Epithelial cell of esophagus (primary cell): ENCODE data around the gene SIK1.

ENCODE experiments used
- DNase-seq: peaks from one replicate; pipeline ENCODE4 v3.0.0; 2010; ENCODE audit warnings: low read depth
- H3K4me3 ChIP-seq: 2 replicates; pipeline ENCODE4 v1.5.1; 2011; ENCODE audit warnings: mild to moderate bottlenecking, low read length, control low read depth
- CTCF ChIP-seq: IDR thresholded peaks from 2 replicates; pipeline ENCODE4 v1.5.1; 2011; ENCODE audit warnings: low read depth, mild to moderate bottlenecking, low read length, control low read depth, inconsistent platforms; ENCODE audit not compliant: insufficient read depth; ENCODE audit errors: missing control alignments

The SIK1 gene

DNA sequence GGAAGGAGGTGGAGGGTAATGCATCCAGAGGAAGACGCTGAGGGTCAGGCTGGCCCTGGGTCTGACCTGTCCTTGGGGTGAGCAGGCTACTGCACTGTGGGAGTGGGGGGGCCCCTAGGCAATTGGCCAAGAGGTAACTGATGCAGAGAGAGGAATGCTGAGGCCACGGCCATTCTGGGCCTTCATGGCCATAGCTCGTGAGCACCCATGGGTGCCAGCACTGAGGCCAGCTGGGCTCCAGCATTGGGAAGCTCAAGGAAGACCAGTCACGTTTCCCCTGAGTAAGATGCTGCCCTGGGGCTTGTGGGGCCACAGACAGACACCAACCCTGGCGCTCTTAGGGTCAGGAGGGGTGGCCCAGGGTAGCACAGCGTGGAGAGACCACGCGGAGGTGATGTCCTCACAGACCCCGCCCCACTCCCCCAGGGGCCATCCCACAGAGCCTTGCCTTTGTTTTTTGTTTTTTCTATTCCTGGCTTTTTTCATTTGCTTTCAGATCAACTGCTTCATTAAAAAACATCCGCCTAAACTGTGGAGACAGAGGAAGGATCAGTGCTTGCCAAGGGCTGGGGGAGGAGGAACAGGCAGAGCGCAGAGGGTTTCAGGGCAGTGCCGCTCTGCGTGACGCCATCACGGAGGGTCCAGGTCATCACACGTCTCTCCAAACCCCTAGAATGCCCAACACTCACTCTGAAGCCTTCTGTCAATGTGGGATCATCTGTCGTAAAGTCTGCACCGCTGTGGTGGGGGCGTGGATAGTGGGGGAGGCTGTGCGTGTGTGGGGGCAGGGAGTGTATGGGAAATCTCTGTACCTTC is 61.1 kb downstream of the SIK1 start:
- H3K4me3 ChIP-seq, result no peak overlapping the region
- DNase-seq, result no peak
- no peak for TF ChIP-seq CTCF

- no peak overlapping the region for H3K4me3 ChIP-seq
- TF ChIP-seq CTCF, result no peak
- DNase-seq, result no peak
These were observed 62.0 kb downstream of the SIK1 start for GRCh38 chr21:43364851-43365424.
